AG09319 (cell line): ENCODE data around the gene ROBO1.
"Not testable (repeated sequence)": the region's sequence is repeated elsewhere in the genome, so short reads cannot be mapped to it uniquely, and the experiment has no call there.

Experiments
- DNase-seq: peaks from one replicate; pipeline ENCODE4 v3.0.0-alpha.2; 2010; ENCODE audit warnings: low read depth; ENCODE audit errors: extremely low read depth
- TF ChIP-seq, protein P1 (sequence below): IDR thresholded peaks from 2 replicates; pipeline ENCODE4 v1.5.1; 2011; ENCODE audit warnings: low read depth, mild to moderate bottlenecking, inconsistent platforms, low read length, moderate library complexity

The ROBO1 gene

DNA sequence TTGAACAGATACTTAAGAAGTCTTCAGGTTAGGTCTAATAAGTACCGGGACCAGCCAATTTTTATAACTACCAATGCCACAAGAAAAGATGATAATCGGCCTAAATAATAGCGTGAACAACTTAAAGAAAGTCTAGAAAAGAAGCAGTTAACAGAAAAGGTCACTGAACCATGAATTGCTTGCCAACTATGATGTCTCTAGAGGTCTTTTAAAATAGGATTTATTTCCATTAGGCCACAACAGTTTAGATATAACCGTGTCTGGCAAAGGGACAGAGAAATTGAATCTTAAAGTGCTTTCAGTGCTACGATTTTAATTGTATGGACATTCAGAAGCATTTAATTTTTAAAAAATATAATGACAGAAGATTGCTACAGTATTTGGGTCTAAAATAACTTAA lies 1070.4 kb downstream of the ROBO1 start:
- no peak for DNase-seq
- TF ChIP-seq, protein P1, sequence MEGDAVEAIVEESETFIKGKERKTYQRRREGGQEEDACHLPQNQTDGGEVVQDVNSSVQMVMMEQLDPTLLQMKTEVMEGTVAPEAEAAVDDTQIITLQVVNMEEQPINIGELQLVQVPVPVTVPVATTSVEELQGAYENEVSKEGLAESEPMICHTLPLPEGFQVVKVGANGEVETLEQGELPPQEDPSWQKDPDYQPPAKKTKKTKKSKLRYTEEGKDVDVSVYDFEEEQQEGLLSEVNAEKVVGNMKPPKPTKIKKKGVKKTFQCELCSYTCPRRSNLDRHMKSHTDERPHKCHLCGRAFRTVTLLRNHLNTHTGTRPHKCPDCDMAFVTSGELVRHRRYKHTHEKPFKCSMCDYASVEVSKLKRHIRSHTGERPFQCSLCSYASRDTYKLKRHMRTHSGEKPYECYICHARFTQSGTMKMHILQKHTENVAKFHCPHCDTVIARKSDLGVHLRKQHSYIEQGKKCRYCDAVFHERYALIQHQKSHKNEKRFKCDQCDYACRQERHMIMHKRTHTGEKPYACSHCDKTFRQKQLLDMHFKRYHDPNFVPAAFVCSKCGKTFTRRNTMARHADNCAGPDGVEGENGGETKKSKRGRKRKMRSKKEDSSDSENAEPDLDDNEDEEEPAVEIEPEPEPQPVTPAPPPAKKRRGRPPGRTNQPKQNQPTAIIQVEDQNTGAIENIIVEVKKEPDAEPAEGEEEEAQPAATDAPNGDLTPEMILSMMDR = no peak

DNA sequence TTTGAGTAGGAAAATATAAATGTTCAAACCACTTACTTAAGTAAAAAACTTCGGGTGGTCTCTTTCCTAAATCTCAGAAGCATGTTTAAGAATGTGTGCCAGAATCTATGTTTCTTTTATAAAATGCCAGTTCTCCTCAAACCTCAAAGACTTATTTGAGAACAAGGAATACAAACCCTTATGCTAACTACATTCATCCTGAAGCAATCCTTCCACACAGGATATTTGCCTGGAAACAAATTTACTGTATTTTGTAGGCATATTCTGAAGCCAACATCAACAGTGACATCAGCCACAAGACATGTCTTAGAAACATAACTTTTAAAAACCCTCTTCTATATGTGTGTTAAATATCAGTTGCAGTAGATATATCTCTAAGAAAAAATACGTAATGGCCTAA lies 1077.0 kb downstream of the ROBO1 start:
- no peak for DNase-seq
- TF ChIP-seq, protein P1 = no peak

DNA sequence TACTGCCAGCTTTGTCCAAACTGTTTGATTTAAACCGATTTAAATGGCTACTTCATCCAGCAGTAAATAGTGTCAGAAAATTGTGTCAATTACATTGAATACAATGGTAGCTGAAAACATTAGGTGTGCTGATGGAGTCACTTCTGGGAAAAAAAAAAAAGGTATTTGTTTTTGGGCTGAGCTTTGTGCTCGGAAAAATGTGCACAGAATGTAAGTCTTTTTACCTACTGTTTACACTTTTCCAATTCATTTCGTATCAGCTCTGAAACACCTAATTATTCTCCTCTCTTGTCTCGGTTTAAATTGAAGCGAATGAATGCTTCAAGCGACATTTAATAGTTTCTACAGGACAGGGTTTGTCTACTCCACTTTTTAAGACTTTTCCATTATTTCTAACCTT lies 1078.4 kb downstream of the ROBO1 start:
- TF ChIP-seq, protein P1 = no peak

DNA sequence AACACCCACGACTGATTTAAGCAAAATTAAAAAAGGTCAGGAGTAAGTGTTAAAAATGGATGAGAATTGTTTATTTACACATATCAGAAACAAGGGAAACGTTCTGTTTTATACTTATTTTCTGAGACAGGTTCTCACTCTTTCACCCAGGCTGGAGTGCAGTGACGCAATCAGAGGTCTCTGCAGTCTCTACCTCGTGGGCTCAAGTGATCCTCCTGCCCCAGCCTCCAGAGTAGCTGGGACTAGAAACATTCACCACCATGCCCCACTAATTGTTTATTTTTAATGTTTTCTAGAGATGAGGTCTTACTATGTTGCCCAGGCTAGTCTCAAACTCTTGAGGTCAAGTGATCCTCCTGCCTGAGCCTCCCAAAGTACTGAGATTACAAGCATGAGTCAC lies 1080.3 kb downstream of the ROBO1 start:
- no peak for DNase-seq
- TF ChIP-seq, protein P1 = no peak

More for the DNA sequence above, 1078.4 kb downstream of the ROBO1 start:
- no peak for DNase-seq

DNA sequence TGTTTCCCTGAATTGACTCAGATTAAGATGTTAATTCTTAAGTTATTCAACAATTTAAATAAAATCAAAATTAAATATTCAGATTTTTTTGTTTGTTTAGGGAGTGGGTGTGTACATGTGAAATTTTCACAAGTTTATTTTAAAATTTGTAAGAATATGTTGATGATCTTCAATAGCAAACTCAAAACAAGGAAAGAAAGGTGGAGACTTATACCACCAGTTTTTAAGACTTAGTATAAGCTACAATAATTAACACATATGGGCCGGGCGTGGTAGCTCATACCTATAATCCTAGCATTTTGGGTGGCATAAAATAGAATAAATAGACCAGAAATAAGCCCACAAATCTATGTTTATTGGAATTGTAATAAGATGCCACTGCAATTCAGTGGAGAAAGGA lies 1084.5 kb downstream of the ROBO1 start:
- DNase-seq = no peak
- TF ChIP-seq, protein P1 = no peak

DNA sequence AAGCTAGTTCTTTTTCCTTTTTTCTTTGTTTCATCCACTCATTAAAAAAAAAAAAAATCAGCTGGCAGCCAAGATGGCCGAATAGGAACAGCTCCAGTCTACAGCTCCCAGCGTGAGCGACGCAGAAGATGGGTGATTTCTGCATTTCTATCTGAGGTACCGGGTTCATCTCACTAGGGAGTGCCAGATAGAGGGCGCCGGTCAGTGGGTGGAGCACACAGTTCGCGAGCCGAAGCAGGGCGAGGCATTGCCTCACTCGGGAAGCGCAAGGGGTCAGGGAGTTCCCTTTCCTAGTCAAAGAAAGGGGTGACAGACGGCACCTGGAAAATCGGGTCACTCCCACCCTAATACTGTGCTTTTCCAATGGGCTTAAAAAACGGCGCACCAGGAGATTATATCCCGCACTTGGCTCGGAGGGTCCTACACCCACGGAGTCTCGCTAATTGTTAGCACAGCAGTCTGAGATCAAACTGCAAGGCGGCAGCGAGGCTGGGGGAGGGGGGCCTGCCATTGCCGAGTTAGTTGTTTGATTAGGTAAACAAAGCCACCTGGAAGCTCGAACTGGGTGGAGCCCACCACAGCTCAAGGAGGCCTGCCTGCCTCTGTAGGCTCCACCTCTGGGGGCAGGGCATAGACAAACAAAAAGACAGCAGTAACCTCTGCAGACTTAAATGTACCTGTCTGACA lies 1092.5 kb downstream of the ROBO1 start:
- DNase-seq = not testable (repeated sequence)

DNA sequence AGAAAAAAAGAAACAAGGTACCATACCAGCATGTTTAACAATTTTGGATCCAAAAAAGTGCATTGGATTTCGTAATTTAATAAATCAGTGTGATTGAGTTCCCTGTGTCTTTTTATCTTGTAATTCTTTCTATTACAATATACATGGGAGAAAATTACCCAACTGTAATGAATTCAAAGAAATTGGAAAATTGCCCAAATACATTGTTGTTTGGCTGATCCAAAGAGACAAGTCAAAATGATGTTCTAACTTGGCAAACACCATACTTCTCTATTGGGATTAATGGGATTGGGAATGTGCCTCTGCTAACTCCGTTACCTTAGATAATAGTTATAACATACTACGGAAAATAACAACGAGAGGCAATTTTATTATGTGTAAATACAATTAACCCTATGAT lies 1097.1 kb downstream of the ROBO1 start:
- TF ChIP-seq, protein P1 = no peak
- DNase-seq = no peak

DNA sequence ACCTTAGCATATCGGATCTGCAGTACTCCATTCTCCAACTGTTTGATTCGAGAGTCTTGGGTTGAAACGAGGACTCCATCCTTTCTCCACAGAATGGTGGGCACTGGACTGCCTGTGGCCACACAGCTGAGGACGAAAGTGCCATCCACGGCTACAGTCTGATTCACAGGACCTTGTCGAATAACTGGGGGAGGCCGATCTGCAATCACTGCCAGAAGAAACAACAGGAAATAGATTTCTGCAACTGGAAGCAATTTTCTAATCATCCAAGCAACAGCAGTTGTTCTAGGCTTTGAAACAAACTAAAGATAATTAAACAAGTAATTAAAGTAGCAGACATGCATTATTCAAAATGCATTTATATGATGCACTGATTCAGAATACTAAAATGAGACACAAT lies 1097.7 kb downstream of the ROBO1 start:
- TF ChIP-seq, protein P1 = no peak
- DNase-seq = no peak
